IPS-18a (cell line): ENCODE results near the gene ELOVL3.

Source experiments
- H3K27ac ChIP-seq: one replicate; pipeline ENCODE4 v1.5.1; 2013; ENCODE audit warnings: low read length
- H3K27me3 ChIP-seq: one replicate; pipeline ENCODE4 v1.6.1; 2013; ENCODE audit warnings: mild to moderate bottlenecking, low read length; ENCODE audit not compliant: control insufficient read depth, insufficient read depth
- H3K36me3 ChIP-seq: one replicate; pipeline ENCODE4 v1.6.1; 2013; ENCODE audit warnings: low read depth, low read length; ENCODE audit not compliant: control insufficient read depth
- H3K4me1 ChIP-seq: one replicate; pipeline ENCODE4 v1.6.1; 2013; ENCODE audit warnings: low read depth, low read length; ENCODE audit not compliant: control insufficient read depth
- H3K4me3 ChIP-seq: one replicate; pipeline ENCODE4 v1.5.1; 2013; ENCODE audit warnings: low read length
- H3K9ac ChIP-seq: one replicate; pipeline ENCODE4 v1.6.1; 2013; ENCODE audit warnings: mild to moderate bottlenecking, low read length, moderate library complexity
- H3K9me3 ChIP-seq: one replicate; pipeline ENCODE4 v1.6.1; 2013; ENCODE audit warnings: low read depth, low read length; ENCODE audit not compliant: control insufficient read depth

ELOVL3 gene

GRCh38 chr10:102230264-102230860 is 4.3 kb downstream of the ELOVL3 start:
- peak overlapping the region; percentile 52 for H3K4me3 ChIP-seq
- H3K27me3 ChIP-seq = peaks cover 96% of the 10 kb centered on the region
- no peak overlapping the region for H3K9ac ChIP-seq
- no peaks in the 10 kb centered on the region for H3K9me3 ChIP-seq
- H3K4me1 ChIP-seq = peaks cover 9% of the 10 kb centered on the region
- no peak overlapping the region for H3K27ac ChIP-seq
- H3K36me3 ChIP-seq = no peaks in the 10 kb centered on the region

GRCh38 chr10:102230861-102231356 is 4.8 kb downstream of the ELOVL3 start:
- peak overlapping the region; percentile 52 for H3K4me3 ChIP-seq
- H3K4me1 ChIP-seq = peaks cover 4% of the 10 kb centered on the region
- H3K27me3 ChIP-seq = peaks cover 96% of the 10 kb centered on the region
- H3K9me3 ChIP-seq = no peaks in the 10 kb centered on the region
- no peak overlapping the region for H3K9ac ChIP-seq
- H3K27ac ChIP-seq = no peak overlapping the region
- no peaks in the 10 kb centered on the region for H3K36me3 ChIP-seq

DNA sequence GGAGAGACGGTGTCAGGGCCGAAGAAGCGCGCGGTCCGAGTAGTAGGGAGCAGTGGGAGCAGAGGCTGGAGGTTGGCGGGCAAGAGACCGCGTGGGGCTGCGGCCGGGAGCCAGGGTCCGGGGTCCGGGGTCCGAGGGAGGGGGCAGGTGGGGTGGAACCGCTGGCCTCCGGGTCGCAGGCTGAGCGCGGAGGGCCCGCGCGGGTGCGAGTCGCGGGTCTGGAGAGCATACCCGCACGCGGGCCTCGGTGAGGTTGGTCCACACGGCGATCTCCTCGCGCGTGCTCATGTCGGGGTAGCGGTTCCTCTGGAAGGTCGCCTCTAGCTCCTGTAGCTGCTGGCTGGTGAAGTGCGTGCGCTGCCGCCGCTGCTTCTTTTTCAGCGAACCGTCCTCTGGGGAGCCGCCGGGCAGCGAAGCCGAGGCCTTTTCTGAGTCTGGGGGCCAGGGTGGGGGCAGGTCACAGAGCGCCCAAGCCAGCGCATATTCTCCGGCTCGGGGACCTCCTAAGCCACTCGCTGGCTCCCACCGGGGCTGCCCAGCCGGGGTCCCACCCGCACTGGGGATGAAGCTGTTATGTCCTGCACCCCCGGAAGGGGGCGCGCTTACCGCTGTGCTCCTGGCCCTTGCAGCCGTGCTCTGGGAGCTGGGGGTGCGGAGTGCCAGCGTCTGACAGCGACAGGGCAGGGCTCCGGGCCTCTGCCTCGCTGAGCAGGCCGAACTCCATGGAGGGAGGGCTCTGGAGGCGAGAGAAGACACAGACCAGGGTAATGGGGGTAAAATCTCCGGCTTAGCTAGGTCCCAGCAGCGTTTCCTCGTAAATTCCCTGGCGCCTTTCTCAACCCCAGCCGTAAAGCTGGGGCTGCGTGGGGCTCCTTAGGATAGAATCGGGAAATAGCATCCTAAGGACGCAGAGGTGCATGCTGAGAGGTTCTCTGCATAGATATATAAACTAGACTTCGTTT is 5.5 kb downstream of the ELOVL3 start:
- Histone ChIP-seq H3K27ac (no peak overlapping the region), H3K9me3 (no peaks in the 10 kb centered on the region), H3K36me3 (no peaks in the 10 kb centered on the region), H3K4me1 (peaks cover 4% of the 10 kb centered on the region), H3K9ac (no peak overlapping the region), H3K4me3 (peak overlapping the region; percentile 52), H3K27me3 (peaks cover 98% of the 10 kb centered on the region)

DNA sequence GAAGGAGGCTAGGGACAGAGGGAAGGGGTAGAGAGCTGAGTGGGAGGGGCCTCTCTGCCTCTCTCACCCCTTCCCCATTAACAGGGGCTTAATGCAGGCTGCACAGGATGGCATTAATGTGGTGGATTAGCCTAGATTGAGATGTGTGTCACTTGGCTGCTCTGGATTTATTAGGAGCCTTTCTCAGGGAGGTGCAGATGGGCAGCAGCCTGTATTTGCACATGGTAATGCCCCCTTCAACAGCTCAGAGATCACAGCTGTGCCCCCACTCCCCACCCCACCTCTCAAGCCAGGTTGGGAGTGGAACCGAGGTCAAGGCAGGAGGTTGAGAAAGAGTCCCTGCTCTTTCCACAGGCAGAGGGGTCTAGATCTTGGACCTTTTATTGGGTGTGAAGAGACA is 7.9 kb downstream of the ELOVL3 start:
- Histone ChIP-seq H3K4me3 (no peak overlapping the region), H3K9ac (no peak overlapping the region), H3K27me3 (peaks cover 98% of the 10 kb centered on the region), H3K36me3 (no peaks in the 10 kb centered on the region), H3K27ac (no peak overlapping the region), H3K4me1 (peaks cover 4% of the 10 kb centered on the region), H3K9me3 (no peaks in the 10 kb centered on the region)

- H3K4me1 ChIP-seq = peaks cover 2% of the 10 kb centered on the region
- no peaks in the 10 kb centered on the region for H3K36me3 ChIP-seq
- H3K27ac ChIP-seq = no peak overlapping the region
- peaks cover 98% of the 10 kb centered on the region for H3K27me3 ChIP-seq
- no peak overlapping the region for H3K9ac ChIP-seq
- H3K9me3 ChIP-seq = no peaks in the 10 kb centered on the region
- H3K4me3 ChIP-seq = no peak overlapping the region
Measured at GRCh38 chr10:102234888-102235597, 8.9 kb downstream of the ELOVL3 start.

DNA sequence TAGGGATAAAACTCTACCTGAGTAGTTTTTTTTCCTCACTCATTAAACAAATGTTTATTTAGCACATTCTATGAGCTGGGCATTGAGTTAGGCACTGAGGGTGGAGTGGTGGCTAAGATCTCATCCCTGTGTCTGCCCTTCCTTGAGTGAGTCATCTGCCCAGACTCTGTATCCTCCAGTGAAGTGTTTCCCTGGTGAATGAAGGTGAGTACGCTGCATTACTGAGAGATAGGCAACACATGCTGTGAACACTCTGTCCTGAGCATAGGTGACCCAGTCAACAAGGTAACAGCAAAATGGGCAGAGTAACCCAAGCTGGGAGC is 9.5 kb downstream of the ELOVL3 start:
- H3K27me3 ChIP-seq = peaks cover 98% of the 10 kb centered on the region
- no peaks in the 10 kb centered on the region for H3K36me3 ChIP-seq
- no peaks in the 10 kb centered on the region for H3K9me3 ChIP-seq
- H3K4me1 ChIP-seq = no peaks in the 10 kb centered on the region
- no peak overlapping the region for H3K27ac ChIP-seq
- H3K9ac ChIP-seq = no peak overlapping the region
- H3K4me3 ChIP-seq = no peak overlapping the region

- H3K27me3 ChIP-seq = peaks cover 98% of the 10 kb centered on the region
Measured at GRCh38 chr10:102236006-102236405, 9.9 kb downstream of the ELOVL3 start.

GRCh38 chr10:102237711-102238252 is 11.7 kb downstream of the ELOVL3 start:
- H3K9me3 ChIP-seq = no peaks in the 10 kb centered on the region
- no peak overlapping the region for H3K4me3 ChIP-seq
- H3K4me1 ChIP-seq = no peaks in the 10 kb centered on the region
- H3K27me3 ChIP-seq = peaks cover 98% of the 10 kb centered on the region
- H3K9ac ChIP-seq = no peak overlapping the region
- no peaks in the 10 kb centered on the region for H3K36me3 ChIP-seq
- H3K27ac ChIP-seq = no peak overlapping the region

More at GRCh38 chr10:102236006-102236405, 9.9 kb downstream of the ELOVL3 start:
- H3K4me3 ChIP-seq = no peak overlapping the region
- H3K9ac ChIP-seq = no peak overlapping the region
- H3K4me1 ChIP-seq = no peaks in the 10 kb centered on the region
- H3K36me3 ChIP-seq = no peaks in the 10 kb centered on the region
- H3K9me3 ChIP-seq = no peaks in the 10 kb centered on the region
- H3K27ac ChIP-seq = no peak overlapping the region

GRCh38 chr10:102240467-102241031 is 14.4 kb downstream of the ELOVL3 start:
- H3K4me1 ChIP-seq = no peaks in the 10 kb centered on the region
- no peak overlapping the region for H3K27ac ChIP-seq
- H3K27me3 ChIP-seq = peaks cover 81% of the 10 kb centered on the region
- no peak overlapping the region for H3K9ac ChIP-seq
- H3K4me3 ChIP-seq = peak overlapping the region; percentile 70
- H3K9me3 ChIP-seq = no peaks in the 10 kb centered on the region
- no peaks in the 10 kb centered on the region for H3K36me3 ChIP-seq

DNA sequence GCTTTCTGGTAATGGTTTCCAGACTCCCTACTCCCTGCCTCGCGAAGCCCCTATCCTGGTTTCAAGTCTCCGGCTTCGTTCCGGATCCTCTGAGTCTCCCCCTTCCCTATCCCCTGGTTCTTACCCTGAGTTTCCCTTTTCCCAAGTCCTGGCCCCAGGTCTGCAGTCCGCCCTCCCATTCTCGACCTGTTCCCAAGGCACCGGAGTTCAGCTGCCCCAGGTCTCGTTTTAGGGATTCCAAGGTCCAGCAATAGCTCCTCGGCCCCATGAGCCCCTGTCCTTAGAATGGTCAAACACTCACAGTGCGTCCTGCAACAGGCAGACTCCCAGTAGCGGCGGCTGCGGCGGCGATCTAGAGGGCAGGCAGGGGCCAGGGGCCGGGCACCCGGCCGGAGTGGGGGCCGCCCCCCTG is 14.9 kb downstream of the ELOVL3 start:
- H3K9ac ChIP-seq = no peak overlapping the region
- H3K27ac ChIP-seq = no peak overlapping the region
- H3K9me3 ChIP-seq = no peaks in the 10 kb centered on the region
- no peaks in the 10 kb centered on the region for H3K36me3 ChIP-seq
- peak overlapping the region; percentile 70 for H3K4me3 ChIP-seq
- peaks cover 76% of the 10 kb centered on the region for H3K27me3 ChIP-seq
- H3K4me1 ChIP-seq = no peaks in the 10 kb centered on the region
